ENCODE measurements around the gene ARHGDIG.

GRCh38 chr16:322476-323143, 42.2 kb downstream of the ARHGDIG start:
- TF ChIP-seq CTCF (IDR thresholded peaks at IDR 0.05; ENCODE audit: low read depth, low read length, poor library complexity, severe bottlenecking) (no peak), EZH2phosphoT487 (IDR thresholded peaks at IDR 0.05; ENCODE audit: borderline replicate concordance, low read length) (no peak)

Data from DOHH2 (cell line).